ACC112 (cell line): ENCODE results near the gene NEURL4.

Source experiments
- H2AFZ ChIP-seq: fragments of 200-600 bp; sonication (generic); one replicate; pipeline ENCODE4 v1.6.0; 2017; ENCODE audit warnings: antibody characterized with exemption, low read length; ENCODE audit not compliant: unreplicated experiment
- H3K27ac ChIP-seq: fragments of 200-600 bp; sonication (generic); 2 replicates; pipeline ENCODE4 v1.5.1; 2014; ENCODE audit warnings: low read depth, mild to moderate bottlenecking, antibody characterized with exemption, low read length, moderate library complexity
- H3K27me3 ChIP-seq: fragments of 200-600 bp; sonication (generic); 2 replicates; pipeline ENCODE4 v1.6.1; 2014; ENCODE audit warnings: mild to moderate bottlenecking, antibody characterized with exemption, low read length, moderate library complexity, mixed read lengths; ENCODE audit not compliant: insufficient read depth
- H3K36me3 ChIP-seq: fragments of 200-600 bp; sonication (generic); 2 replicates; pipeline ENCODE4 v1.6.1; 2016; ENCODE audit warnings: mild to moderate bottlenecking, antibody characterized with exemption, low read length, moderate library complexity, mixed read lengths; ENCODE audit not compliant: insufficient read depth
- H3K4me1 ChIP-seq: fragments of 200-600 bp; sonication (generic); one replicate; pipeline ENCODE4 v1.6.1; 2016; ENCODE audit warnings: low read length, mixed read lengths; ENCODE audit not compliant: insufficient read depth, unreplicated experiment, control insufficient read depth
- H3K4me3 ChIP-seq: fragments of 200-600 bp; sonication (generic); 2 replicates; pipeline ENCODE4 v1.5.1; 2014; ENCODE audit warnings: mild to moderate bottlenecking, low read depth, low read length
- H3K79me2 ChIP-seq: fragments of 200-600 bp; sonication (generic); one replicate; pipeline ENCODE4 v1.6.0; 2016; ENCODE audit warnings: low read length; ENCODE audit not compliant: control insufficient read depth, unreplicated experiment, insufficient read depth

NEURL4 gene

GRCh38 chr17:7266784-7267183 is 62.4 kb downstream of the NEURL4 start:
- H3K36me3 ChIP-seq = no peaks in the 10 kb centered on the region
- H2AFZ ChIP-seq = no peak overlapping the region
- no peak overlapping the region for H3K4me3 ChIP-seq
- H3K27me3 ChIP-seq = peaks cover 9% of the 10 kb centered on the region
- peak overlapping the region; percentile 46 for H3K27ac ChIP-seq
- H3K79me2 ChIP-seq = no peaks in the 10 kb centered on the region
- peaks cover 17% of the 10 kb centered on the region for H3K4me1 ChIP-seq
